HCT116 (cell line): ENCODE results near the gene SUPT3H. TPM values are rescaled to one million over a fixed set of nuclear protein-coding genes. Genes with fewer than 3 reads are reported as not detected.

Experiments used
- ATAC-seq: fragments of 200-7000 bp; cut with Tn5 transposase; 2 replicates; pipeline ENCODE4 v1.9.1; 2020; ENCODE audit warnings: mild to moderate bottlenecking, moderate library complexity
- BruUV-seq: library from RNA; stranded (reverse); fragments of 400-500 nt; replicated peaks from 2 replicates; lab custom pipeline; 2021; lab: Mats Ljungman, UMichigan
- CTCF ChIA-PET: fragments of 300-600 bp; sonication (Branson Sonifier 250); formaldehyde crosslinking; loops from one replicate; lab custom pipeline; 2021; ENCODE audit warnings: antibody characterized with exemption; lab: Charles Lee
- POLR2A ChIA-PET: fragments of 300-600, 350-600 bp; sonication (Branson Sonifier 250); formaldehyde crosslinking; loops from one replicate; lab custom pipeline; 2021; ENCODE audit warnings: antibody characterized with exemption; lab: Charles Lee
- RAD21 ChIA-PET, 2 experiments: fragments of 300-600 bp; sonication (Branson Sonifier 250); formaldehyde crosslinking; loops; one replicate each; lab custom pipeline; 2023; ENCODE audit warnings: low total read pairs in 2 of 2; ENCODE audit not compliant: uncharacterized antibody in 2 of 2, unreplicated experiment in 2 of 2, low non-redundant PET in 1 of 2; lab: Charles Lee
- DNase-seq: peaks from one replicate; pipeline ENCODE4 v3.0.0-alpha.2; 2010; ENCODE audit warnings: low read depth, low spot score
- H2AFZ ChIP-seq: fragments of 200-600 bp; shearing (Covaris generic), sonication (generic); 2 replicates; pipeline ENCODE4 v1.6.1; 2017; ENCODE audit warnings: low read depth, mixed run types, mixed read lengths, antibody characterized with exemption, low read length; ENCODE audit not compliant: poor library complexity, severe bottlenecking
- H3K27ac ChIP-seq: 2 replicates; pipeline ENCODE4 v1.5.1; 2012; ENCODE audit warnings: low read depth, low read length
- H3K27me3 ChIP-seq: fragments of 200-600 bp; sonication (generic); 2 replicates; pipeline ENCODE4 v1.6.1; 2016; ENCODE audit warnings: mixed run types, low read length, mixed read lengths; ENCODE audit not compliant: insufficient read depth
- H3K36me3 ChIP-seq, 2 experiments: fragments of 200-500 bp in 1 of 2; fragments of 200-600 bp in 1 of 2; sonication (Bioruptor generic) in 1 of 2; sonication (generic) in 1 of 2; 2 replicates each; pipeline versions ENCODE4 v1.5.1 to v1.6.1; 2014 to 2016; ENCODE audit warnings: low read length in 2 of 2, inconsistent platforms in 1 of 2, mixed read lengths in 1 of 2, mixed run types in 1 of 2; ENCODE audit not compliant: insufficient read depth in 2 of 2, control insufficient read depth in 1 of 2
- H3K4me1 ChIP-seq, 2 experiments: fragments of 200-600 bp in 1 of 2; sonication (generic) in 1 of 2; 2 replicates each; pipeline versions ENCODE4 v1.5.1 to v1.6.1; 2012 to 2017; ENCODE audit warnings: low read length in 2 of 2, inconsistent platforms in 1 of 2, mild to moderate bottlenecking in 1 of 2, mixed read lengths in 1 of 2, mixed run types in 1 of 2, moderate library complexity in 1 of 2; ENCODE audit not compliant: insufficient read depth in 2 of 2, control insufficient read depth in 1 of 2
- H3K4me2 ChIP-seq: fragments of 200-600 bp; sonication (generic); 2 replicates; pipeline ENCODE4 v1.6.1; 2017; ENCODE audit warnings: mixed run types, low read length, mixed read lengths
- H3K4me3 ChIP-seq, 2 experiments: fragments of 200-600 bp in 1 of 2; sonication (generic) in 1 of 2; replicated peaks in 1 of 2; 2 replicates each; pipeline ENCODE4 v1.5.1; 2011 to 2016; ENCODE audit warnings: low read length in 2 of 2, control low read depth in 1 of 2, low read depth in 1 of 2, mild to moderate bottlenecking in 1 of 2, mixed read lengths in 1 of 2, mixed run types in 1 of 2
- H3K79me2 ChIP-seq: fragments of 200-600 bp; sonication (generic); 2 replicates; pipeline ENCODE4 v1.6.1; 2017; ENCODE audit warnings: mild to moderate bottlenecking, mixed run types, low read length, moderate library complexity, mixed read lengths; ENCODE audit not compliant: insufficient read depth
- H3K9ac ChIP-seq: fragments of 200-600 bp; sonication (generic); 2 replicates; pipeline ENCODE4 v1.6.1; 2016; ENCODE audit warnings: low read length, mixed read lengths
- H3K9me2 ChIP-seq: fragments of 200-600 bp; sonication (generic), shearing (Covaris generic); 2 replicates; pipeline ENCODE4 v1.6.1; 2017; ENCODE audit warnings: mixed run types, mild to moderate bottlenecking, moderate library complexity; ENCODE audit not compliant: insufficient read depth
- H3K9me3 ChIP-seq, 2 experiments: fragments of 200-500 bp in 1 of 2; fragments of 200-600 bp in 1 of 2; sonication (Bioruptor generic) in 1 of 2; sonication (generic) in 1 of 2; 2 replicates each; pipeline ENCODE4 v1.6.1; 2014 to 2017; ENCODE audit warnings: low read length in 2 of 2, mixed read lengths in 2 of 2, inconsistent platforms in 1 of 2, low read depth in 1 of 2, mild to moderate bottlenecking in 1 of 2, mixed run types in 1 of 2, moderate library complexity in 1 of 2; ENCODE audit not compliant: control insufficient read depth in 1 of 2, insufficient read depth in 1 of 2
- H4K20me1 ChIP-seq: fragments of 200-600 bp; sonication (generic), shearing (Covaris generic); 2 replicates; pipeline ENCODE4 v1.6.1; 2017; ENCODE audit warnings: mixed run types, mild to moderate bottlenecking, moderate library complexity; ENCODE audit not compliant: insufficient read depth
- CTCF ChIP-seq, 3 experiments: fragments of 200-600 bp in 1 of 3; sonication (generic) in 1 of 3; IDR thresholded peaks in 2 of 3; conservative IDR thresholded peaks in 1 of 3; 2 replicates each; pipeline ENCODE4 v1.5.1; 2012 to 2017; ENCODE audit warnings: low read depth in 2 of 3, low read length in 2 of 3, antibody characterized with exemption in 1 of 3, borderline replicate concordance in 1 of 3, control low read depth in 1 of 3, mild to moderate bottlenecking in 1 of 3, mixed read lengths in 1 of 3, mixed run types in 1 of 3, moderate library complexity in 1 of 3; ENCODE audit not compliant: insufficient read depth in 1 of 3
- EGR1 ChIP-seq: IDR thresholded peaks from 2 replicates; pipeline ENCODE4 v1.6.1; 2012; ENCODE audit warnings: low read depth
- ELF1 ChIP-seq: IDR thresholded peaks from 2 replicates; pipeline ENCODE4 v1.6.1; 2012; ENCODE audit warnings: low read depth, borderline replicate concordance
- EZH2 ChIP-seq: fragments of 200-600 bp; sonication (generic); IDR thresholded peaks from 2 replicates; pipeline ENCODE4 v1.6.1; 2017; ENCODE audit warnings: antibody characterized with exemption, mixed run types
- EZH2phosphoT487 ChIP-seq: fragments of 200-600 bp; IDR thresholded peaks from 2 replicates; pipeline ENCODE4 v1.6.1; 2018; ENCODE audit warnings: antibody characterized with exemption, borderline replicate concordance
- FOSL1 ChIP-seq: IDR thresholded peaks from 2 replicates; pipeline ENCODE4 v1.6.1; 2012; ENCODE audit warnings: low read depth
- JUND ChIP-seq: IDR thresholded peaks from 2 replicates; pipeline ENCODE4 v1.6.1; 2012
- POLR2AphosphoS5 ChIP-seq: IDR thresholded peaks from 2 replicates; pipeline ENCODE4 v1.6.1; 2011; ENCODE audit warnings: mild to moderate bottlenecking, low read depth, low read length, moderate library complexity
- RAD21 ChIP-seq: IDR thresholded peaks from 2 replicates; pipeline ENCODE4 v1.6.1; 2012; ENCODE audit warnings: low read depth, mild to moderate bottlenecking
- SIN3A ChIP-seq: IDR thresholded peaks from 2 replicates; pipeline ENCODE4 v1.6.1; 2012; ENCODE audit warnings: low read depth
- SP1 ChIP-seq: IDR thresholded peaks from 2 replicates; pipeline ENCODE4 v1.6.1; 2012; ENCODE audit warnings: low read depth
- SRF ChIP-seq: IDR thresholded peaks from 2 replicates; pipeline ENCODE4 v1.6.1; 2012; ENCODE audit warnings: low read depth
- ZFX ChIP-seq: fragments of 450-650 bp; IDR thresholded peaks from 2 replicates; pipeline ENCODE4 v1.6.1; 2017
- ZNF274 ChIP-seq: fragments of 200-500 bp; sonication (Bioruptor generic); IDR thresholded peaks from 2 replicates; pipeline ENCODE4 v1.6.1; 2014; ENCODE audit warnings: mild to moderate bottlenecking, low read depth, low read length, inconsistent platforms
- intact Hi-C: fragments of 100-400 bp; cut with micrococcal nuclease; formaldehyde crosslinking; loops from 2 replicates; pipeline ENCODE4 v1.10.0; 2022
- total RNA-seq: library from RNA; stranded (reverse); gene quantifications from one replicate; pipeline ENCODE4 v1.2.1, GENCODE V29; 2021; ENCODE audit not compliant: unreplicated experiment

Gene SUPT3H
- total RNA-seq, 1 experiment from 2014 or later = 7.4 TPM

GRCh38 chr6:45116714-45117410, 260.9 kb downstream of the SUPT3H start (continued):
- TF ChIP-seq EZH2 (no peak), EGR1 (no peak), JUND (no peak), ZNF274 (no peak), SIN3A (no peak)

GRCh38 chr6:45115696-45116095, 262.0 kb downstream of the SUPT3H start:
- H3K4me3 ChIP-seq = no peak overlapping the region
- ATAC-seq (no peak), DNase-seq (no peak)
- no peak overlapping the region for H3K9ac ChIP-seq
- no peaks in the 10 kb centered on the region for H3K9me2 ChIP-seq
- ChIA-PET CTCF (no interaction called here), RAD21 (no interaction called here), POLR2A (no interaction called here)
- no peaks in the 10 kb centered on the region for H3K27me3 ChIP-seq
- no peak for TF ChIP-seq POLR2AphosphoS5
- TF ChIP-seq EZH2 = no peak
- TF ChIP-seq FOSL1 = no peak
- no peak for TF ChIP-seq ZFX
- TF ChIP-seq CTCF (IDR thresholded peaks at IDR 0.05 in 2 of 3, conservative IDR thresholded peaks at IDR 0.05 in 1 of 3; ENCODE audit: borderline replicate concordance in 1 of 3, insufficient read depth in 1 of 3, low read depth in 2 of 3, low read length in 2 of 3) = no peak
- TF ChIP-seq SP1 = no peak
- no peak for TF ChIP-seq ZNF274
- no peak for TF ChIP-seq JUND
- no peak for TF ChIP-seq EGR1
- TF ChIP-seq ELF1 = no peak
- no peak for TF ChIP-seq EZH2phosphoT487
- TF ChIP-seq RAD21 = no peak
- no peak for TF ChIP-seq SRF
- H3K79me2 ChIP-seq = no peaks in the 10 kb centered on the region
- intact Hi-C loops = no loop called here
- H4K20me1 ChIP-seq = no peaks in the 10 kb centered on the region
- H2AFZ ChIP-seq = no peak overlapping the region
- H3K27ac ChIP-seq = no peak overlapping the region
- no peak overlapping the region for H3K4me2 ChIP-seq
- H3K9me3 ChIP-seq = no peaks in the 10 kb centered on the region
- H3K36me3 ChIP-seq = no peaks in the 10 kb centered on the region
- H3K4me1 ChIP-seq = peaks cover 0 to 8% of the 10 kb centered on the region in 2 experiments; a peak in 1 of 4 replicates
- no TSS peak for BruUV-seq
